ENCODE measurements around the gene ARIH2.

Gene ARIH2

DNA sequence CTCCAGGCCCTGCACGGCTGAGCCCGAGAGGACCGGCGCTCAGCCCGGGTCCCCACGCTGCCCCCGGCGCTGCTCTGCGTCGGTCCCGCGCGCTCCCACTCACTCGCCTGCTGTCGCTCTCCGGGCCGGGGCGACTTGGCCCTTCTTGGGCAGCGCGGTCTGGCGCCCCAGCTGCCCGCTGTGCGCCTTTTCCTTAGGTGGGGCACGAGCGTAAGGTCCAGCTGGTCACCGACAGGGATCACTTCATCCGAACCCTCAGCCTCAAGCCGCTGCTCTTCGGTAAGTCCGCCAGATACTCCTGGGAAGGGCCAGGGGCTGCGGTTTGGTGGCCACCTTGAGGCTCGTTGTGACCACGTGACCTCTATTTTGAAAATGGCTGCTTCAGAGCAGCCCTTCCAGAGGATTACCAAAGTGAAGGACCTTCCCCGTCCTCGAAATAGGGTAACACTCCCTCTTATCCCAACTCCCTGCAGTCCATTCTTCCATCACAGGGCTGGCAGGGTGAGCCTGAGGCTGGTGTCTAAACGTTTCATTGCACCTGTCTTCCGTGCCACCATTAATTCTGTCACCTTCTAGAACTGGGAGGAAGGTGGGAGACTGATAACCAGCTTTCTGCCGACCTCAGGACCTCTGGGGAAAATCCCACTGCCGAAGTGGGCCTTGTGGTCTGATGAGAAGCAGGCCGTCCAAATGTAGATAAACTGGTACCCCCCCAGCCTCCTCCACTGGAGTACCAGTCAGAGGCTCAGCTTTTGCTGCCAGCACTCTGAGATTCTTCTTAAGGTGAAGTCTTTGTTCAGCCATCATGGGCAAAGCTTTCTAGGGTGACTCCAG is 72.2 kb downstream of the ARIH2 start:
- 1% methylated on average over 38 of the region's 40 CpGs for WGBS (ENCODE audit: insufficient coverage)
- Histone ChIP-seq H3K36me3 (ENCODE audit: control insufficient read depth in 4 of 4, insufficient read depth in 4 of 4, low read length in 3 of 4) (peaks cover 0 to 16% (median 13%) of the 10 kb centered on the region in 4 experiments), H3K4me1 (ENCODE audit: control extremely low read depth in 1 of 4, control insufficient read depth in 4 of 4, insufficient read depth in 4 of 4, low read length in 3 of 4) (peaks cover 0 to 41% (median 36%) of the 10 kb centered on the region in 4 experiments), H3K9me3 (ENCODE audit: control extremely low read depth in 1 of 5, control insufficient read depth in 4 of 5, insufficient read depth in 2 of 5, low read depth in 1 of 5, low read length in 4 of 5) (no peaks in the 10 kb centered on the region), H3K4me3 (ENCODE audit: control insufficient read depth in 1 of 7, extremely low read depth in 1 of 7, insufficient read depth in 4 of 7, low read depth in 2 of 7, low read length in 6 of 7) (peak overlapping the region; percentile 59 to 95 (median 87)), H3K27ac (ENCODE audit: insufficient read depth in 1 of 2, low read depth in 1 of 2, low read length in 2 of 2, poor library complexity in 1 of 2, severe bottlenecking in 2 of 2) (peak overlapping the region; percentile 80 to 86), H3K27me3 (replicated peaks in 2 of 5; ENCODE audit: control insufficient read depth in 4 of 5, insufficient read depth in 5 of 5, low read length in 4 of 5) (no peaks in the 10 kb centered on the region)
- CTCF ChIA-PET = interaction anchor here (0.9 to 16.2 kb wide), 5 partner anchors 9 to 126 kb away, joined by 3 to 386 read pairs (median 6); partner anchors contain the start of genes DALRD3, NDUFAF3 and WDR6
- DNase-seq = peak in 2 of 3 donors; percentile 60 to 65
- POLR2A ChIA-PET = interaction anchor here (0.7 to 7.2 kb wide), 5 partner anchors 17 to 103 kb away, joined by 4 to 69 read pairs (median 10); partner anchors contain the start of genes DALRD3, NDUFAF3, QRICH1 and WDR6

DNA sequence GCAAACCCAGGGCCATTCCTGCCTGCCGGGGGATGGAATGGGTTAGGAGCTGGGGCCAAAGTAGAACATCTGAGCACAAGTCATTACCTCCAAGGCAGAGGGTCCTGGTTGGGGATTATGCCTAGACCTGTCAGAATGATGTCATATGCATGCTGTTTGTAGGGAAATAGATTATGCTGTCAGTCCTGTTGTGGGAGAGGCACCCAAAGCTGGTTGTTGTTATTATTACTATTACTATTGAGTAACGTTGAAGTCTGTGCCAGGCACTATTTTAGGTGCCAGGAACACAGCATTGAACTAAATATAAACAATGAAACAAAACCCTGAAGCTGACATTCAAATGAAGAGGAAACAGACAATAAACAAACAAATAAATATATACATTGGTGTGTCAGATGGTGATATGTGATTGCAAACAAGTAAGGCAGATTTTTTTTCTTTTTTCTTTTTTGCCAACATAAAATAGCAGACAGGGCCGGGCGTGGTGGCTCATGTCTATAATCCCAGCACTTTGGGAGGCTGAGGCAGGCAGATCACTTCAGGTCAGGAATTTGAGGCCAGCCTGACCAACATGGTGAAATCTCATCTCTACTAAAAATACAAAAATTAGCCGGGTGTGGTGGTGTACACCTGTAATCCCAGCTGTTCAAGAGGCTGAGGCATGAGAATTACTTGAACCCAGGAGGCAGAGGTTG is 73.4 kb downstream of the ARIH2 start:
- Histone ChIP-seq H3K27me3 (replicated peaks in 2 of 5; ENCODE audit: control insufficient read depth in 4 of 5, insufficient read depth in 5 of 5, low read length in 4 of 5) (no peaks in the 10 kb centered on the region), H3K9me3 (ENCODE audit: control extremely low read depth in 1 of 5, control insufficient read depth in 4 of 5, insufficient read depth in 2 of 5, low read depth in 1 of 5, low read length in 4 of 5) (no peaks in the 10 kb centered on the region), H3K4me3 (ENCODE audit: control insufficient read depth in 1 of 7, extremely low read depth in 1 of 7, insufficient read depth in 4 of 7, low read depth in 2 of 7, low read length in 6 of 7) (peak overlapping the region in 1 of 7 experiments; percentile 95), H3K36me3 (ENCODE audit: control insufficient read depth in 4 of 4, insufficient read depth in 4 of 4, low read length in 3 of 4) (peaks cover 0 to 24% (median 12%) of the 10 kb centered on the region in 4 experiments), H3K27ac (ENCODE audit: insufficient read depth in 1 of 2, low read depth in 1 of 2, low read length in 2 of 2, poor library complexity in 1 of 2, severe bottlenecking in 2 of 2) (no peak overlapping the region), H3K4me1 (ENCODE audit: control extremely low read depth in 1 of 4, control insufficient read depth in 4 of 4, insufficient read depth in 4 of 4, low read length in 3 of 4) (peaks cover 0 to 41% (median 36%) of the 10 kb centered on the region in 4 experiments)
- CTCF ChIA-PET = interaction anchor here (1.0 to 16.2 kb wide), 6 partner anchors 17 to 166 kb away, joined by 3 to 386 read pairs (median 5); partner anchors contain the start of genes DALRD3, NDUFAF3 and WDR6
- WGBS (ENCODE audit: insufficient coverage) = 100% methylated on average over 2 of the region's 5 CpGs
- no peak for DNase-seq
- POLR2A ChIA-PET = interaction anchor here (2.6 to 7.2 kb wide), 2 partner anchors 15 to 30 kb away, joined by 10 to 69 read pairs; partner anchors contain the start of genes NDUFAF3 and WDR6

DNA sequence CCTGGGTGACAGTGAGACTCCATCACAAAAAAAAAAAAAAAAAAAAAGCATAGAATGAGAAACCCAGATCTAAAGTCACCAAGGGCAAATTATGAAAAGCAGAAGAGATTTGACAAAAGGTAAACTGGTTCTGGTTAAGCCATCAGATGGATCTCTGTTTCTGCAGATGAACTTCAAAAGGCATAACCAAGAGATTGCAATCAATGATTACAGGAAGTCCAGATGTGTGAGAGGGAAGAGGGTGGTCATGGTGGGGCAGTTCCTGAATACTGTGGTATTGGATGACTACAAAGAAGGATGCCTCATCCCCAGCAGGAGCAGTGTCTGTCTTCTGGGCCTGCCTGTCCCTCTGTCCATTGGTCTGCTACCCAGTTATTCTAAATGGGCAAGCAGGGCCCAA is 75.2 kb downstream of the ARIH2 start:
- ChIA-PET POLR2A (interaction anchor here (7.2 kb wide), 1 partner anchor 14 kb away, joined by 69 read pairs; the partner anchor contains the start of gene WDR6), CTCF (interaction anchor here (16.2 kb wide), 1 partner anchor 15 kb away, joined by 386 read pairs; the partner anchor contains the start of genes DALRD3 and WDR6)

DNA sequence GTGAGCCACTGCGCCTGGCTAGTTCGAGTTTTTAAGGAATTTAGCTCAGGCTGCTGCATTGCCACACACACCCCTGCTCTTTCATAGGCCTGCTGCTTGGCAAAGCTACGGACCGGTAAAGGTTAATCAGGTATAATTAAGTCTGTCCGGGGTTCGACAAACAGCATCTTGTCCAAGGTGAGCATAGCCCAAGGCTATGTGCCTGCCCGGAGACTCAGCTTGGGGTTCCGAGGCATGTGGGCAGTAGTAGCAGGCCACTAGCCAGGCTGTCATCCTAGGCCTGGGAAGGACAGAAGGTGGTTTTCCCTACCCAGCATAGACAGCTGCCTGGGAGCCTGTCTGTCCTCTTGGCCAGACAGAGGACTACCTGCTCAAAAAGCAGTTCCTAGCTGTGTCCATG is 78.0 kb downstream of the ARIH2 start:
- POLR2A ChIA-PET = interaction anchor here (2.3 to 2.4 kb wide), 2 partner anchors 10 to 25 kb away, joined by 8 to 9 read pairs; partner anchors contain the start of genes NDUFAF3 and WDR6
- no peak for DNase-seq
- H3K9me3 ChIP-seq (ENCODE audit: control extremely low read depth in 1 of 5, control insufficient read depth in 4 of 5, insufficient read depth in 2 of 5, low read depth in 1 of 5, low read length in 4 of 5) = no peaks in the 10 kb centered on the region
- no peaks in the 10 kb centered on the region for H3K27me3 ChIP-seq (replicated peaks in 2 of 5; ENCODE audit: control insufficient read depth in 4 of 5, insufficient read depth in 5 of 5, low read length in 4 of 5)
- H3K4me3 ChIP-seq (ENCODE audit: control insufficient read depth in 1 of 7, extremely low read depth in 1 of 7, insufficient read depth in 4 of 7, low read depth in 2 of 7, low read length in 6 of 7) = no peak overlapping the region
- WGBS (ENCODE audit: insufficient coverage) = 97% methylated on average over 6 of the region's 8 CpGs
- CTCF ChIA-PET = interaction anchor here (1.0 to 16.2 kb wide), 3 partner anchors 9 to 160 kb away, joined by 3 to 386 read pairs (median 10); partner anchors contain the start of genes DALRD3 and WDR6
- H3K4me1 ChIP-seq (ENCODE audit: control extremely low read depth in 1 of 4, control insufficient read depth in 4 of 4, insufficient read depth in 4 of 4, low read length in 3 of 4) = peaks cover 0 to 15% (median 13%) of the 10 kb centered on the region in 4 experiments
- H3K36me3 ChIP-seq (ENCODE audit: control insufficient read depth in 4 of 4, insufficient read depth in 4 of 4, low read length in 3 of 4) = peaks cover 0 to 27% (median 13%) of the 10 kb centered on the region in 4 experiments
- H3K27ac ChIP-seq (ENCODE audit: insufficient read depth in 1 of 2, low read depth in 1 of 2, low read length in 2 of 2, poor library complexity in 1 of 2, severe bottlenecking in 2 of 2) = no peak overlapping the region

More for the DNA sequence above, 75.2 kb downstream of the ARIH2 start:
- Histone ChIP-seq H3K9me3 (ENCODE audit: control extremely low read depth in 1 of 5, control insufficient read depth in 4 of 5, insufficient read depth in 2 of 5, low read depth in 1 of 5, low read length in 4 of 5) (no peaks in the 10 kb centered on the region), H3K4me3 (ENCODE audit: control insufficient read depth in 1 of 7, extremely low read depth in 1 of 7, insufficient read depth in 4 of 7, low read depth in 2 of 7, low read length in 6 of 7) (no peak overlapping the region), H3K36me3 (ENCODE audit: control insufficient read depth in 4 of 4, insufficient read depth in 4 of 4, low read length in 3 of 4) (peaks cover 0 to 26% (median 14%) of the 10 kb centered on the region in 4 experiments), H3K27ac (ENCODE audit: insufficient read depth in 1 of 2, low read depth in 1 of 2, low read length in 2 of 2, poor library complexity in 1 of 2, severe bottlenecking in 2 of 2) (no peak overlapping the region), H3K4me1 (ENCODE audit: control extremely low read depth in 1 of 4, control insufficient read depth in 4 of 4, insufficient read depth in 4 of 4, low read length in 3 of 4) (peaks cover 0 to 40% (median 34%) of the 10 kb centered on the region in 4 experiments), H3K27me3 (replicated peaks in 2 of 5; ENCODE audit: control insufficient read depth in 4 of 5, insufficient read depth in 5 of 5, low read length in 4 of 5) (no peaks in the 10 kb centered on the region)
- peak in 2 of 3 donors; percentile 63 to 68 for DNase-seq

DNA sequence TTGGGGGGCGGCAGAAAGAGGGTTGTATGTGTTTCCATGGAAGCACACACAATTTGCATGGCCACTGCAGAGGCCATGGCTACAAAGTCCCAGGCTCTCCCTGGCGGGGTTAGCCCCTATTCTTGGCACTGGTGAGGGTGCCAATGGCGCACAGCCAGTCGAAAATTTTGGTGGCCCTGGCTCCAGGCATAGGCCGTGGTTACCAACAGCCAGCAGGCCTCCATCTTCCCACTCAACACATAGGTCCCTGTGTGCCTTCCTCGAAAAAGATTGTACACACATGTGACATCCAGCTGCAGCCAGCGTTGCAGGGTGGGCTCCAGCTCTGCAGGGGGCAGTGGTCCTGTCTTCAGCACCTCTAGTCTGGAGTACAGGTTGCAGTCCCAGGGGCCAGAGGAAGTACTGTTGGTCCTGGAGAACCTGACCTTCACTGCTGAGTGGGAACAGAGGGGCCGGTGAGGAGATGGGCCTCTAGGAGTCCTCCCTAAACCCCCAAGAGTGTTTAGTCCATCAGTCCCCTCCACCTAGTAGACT is 78.5 kb downstream of the ARIH2 start:
- peaks cover 0 to 27% (median 13%) of the 10 kb centered on the region in 4 experiments for H3K36me3 ChIP-seq (ENCODE audit: control insufficient read depth in 4 of 4, insufficient read depth in 4 of 4, low read length in 3 of 4)
- H3K4me1 ChIP-seq (ENCODE audit: control extremely low read depth in 1 of 4, control insufficient read depth in 4 of 4, insufficient read depth in 4 of 4, low read length in 3 of 4) = peaks cover 0 to 12% (median 10%) of the 10 kb centered on the region in 4 experiments
- H3K9me3 ChIP-seq (ENCODE audit: control extremely low read depth in 1 of 5, control insufficient read depth in 4 of 5, insufficient read depth in 2 of 5, low read depth in 1 of 5, low read length in 4 of 5) = no peaks in the 10 kb centered on the region
- H3K27ac ChIP-seq (ENCODE audit: insufficient read depth in 1 of 2, low read depth in 1 of 2, low read length in 2 of 2, poor library complexity in 1 of 2, severe bottlenecking in 2 of 2) = no peak overlapping the region
- POLR2A ChIA-PET = interaction anchor here (2.3 to 2.4 kb wide), 2 partner anchors 10 to 25 kb away, joined by 8 to 9 read pairs; partner anchors contain the start of genes NDUFAF3 and WDR6
- CTCF ChIA-PET = interaction anchor here (2.3 to 16.2 kb wide), 2 partner anchors 10 to 12 kb away, joined by 10 to 386 read pairs; partner anchors contain the start of genes DALRD3 and WDR6
- WGBS (ENCODE audit: insufficient coverage) = 98% methylated on average over 7 of the region's 8 CpGs
- peak in 1 of 3 donors; percentile 41 for DNase-seq
- H3K4me3 ChIP-seq (ENCODE audit: control insufficient read depth in 1 of 7, extremely low read depth in 1 of 7, insufficient read depth in 4 of 7, low read depth in 2 of 7, low read length in 6 of 7) = no peak overlapping the region
- no peaks in the 10 kb centered on the region for H3K27me3 ChIP-seq (replicated peaks in 2 of 5; ENCODE audit: control insufficient read depth in 4 of 5, insufficient read depth in 5 of 5, low read length in 4 of 5)
